HCT116 (cell line): ENCODE data around the gene PRR35. TPM values are rescaled to one million over a fixed set of nuclear protein-coding genes. Genes with fewer than 3 reads are reported as not detected.
A peak's percentile ranks its signal among the peaks of the same experiment; 100 is the strongest.

ENCODE experiments used
- ATAC-seq: fragments of 200-7000 bp; cut with Tn5 transposase; 2 replicates; pipeline ENCODE4 v1.9.1; 2020; ENCODE audit warnings: mild to moderate bottlenecking, moderate library complexity
- BruUV-seq: library from RNA; stranded (reverse); fragments of 400-500 nt; replicated peaks from 2 replicates; lab custom pipeline; 2021; lab: Mats Ljungman, UMichigan
- CTCF ChIA-PET: fragments of 300-600 bp; sonication (Branson Sonifier 250); formaldehyde crosslinking; loops from one replicate; lab custom pipeline; 2021; ENCODE audit warnings: antibody characterized with exemption; lab: Charles Lee
- POLR2A ChIA-PET: fragments of 300-600, 350-600 bp; sonication (Branson Sonifier 250); formaldehyde crosslinking; loops from one replicate; lab custom pipeline; 2021; ENCODE audit warnings: antibody characterized with exemption; lab: Charles Lee
- RAD21 ChIA-PET, 2 experiments: fragments of 300-600 bp; sonication (Branson Sonifier 250); formaldehyde crosslinking; loops; one replicate each; lab custom pipeline; 2023; ENCODE audit warnings: low total read pairs in 2 of 2; ENCODE audit not compliant: uncharacterized antibody in 2 of 2, unreplicated experiment in 2 of 2, low non-redundant PET in 1 of 2; lab: Charles Lee
- DNase-seq: peaks from one replicate; pipeline ENCODE4 v3.0.0-alpha.2; 2010; ENCODE audit warnings: low read depth, low spot score
- H2AFZ ChIP-seq: fragments of 200-600 bp; shearing (Covaris generic), sonication (generic); 2 replicates; pipeline ENCODE4 v1.6.1; 2017; ENCODE audit warnings: low read depth, mixed run types, mixed read lengths, antibody characterized with exemption, low read length; ENCODE audit not compliant: poor library complexity, severe bottlenecking
- H3K27ac ChIP-seq: 2 replicates; pipeline ENCODE4 v1.5.1; 2012; ENCODE audit warnings: low read depth, low read length
- H3K27me3 ChIP-seq: fragments of 200-600 bp; sonication (generic); 2 replicates; pipeline ENCODE4 v1.6.1; 2016; ENCODE audit warnings: mixed run types, low read length, mixed read lengths; ENCODE audit not compliant: insufficient read depth
- H3K36me3 ChIP-seq, 2 experiments: fragments of 200-500 bp in 1 of 2; fragments of 200-600 bp in 1 of 2; sonication (Bioruptor generic) in 1 of 2; sonication (generic) in 1 of 2; 2 replicates each; pipeline versions ENCODE4 v1.5.1 to v1.6.1; 2014 to 2016; ENCODE audit warnings: low read length in 2 of 2, inconsistent platforms in 1 of 2, mixed read lengths in 1 of 2, mixed run types in 1 of 2; ENCODE audit not compliant: insufficient read depth in 2 of 2, control insufficient read depth in 1 of 2
- H3K4me1 ChIP-seq, 2 experiments: fragments of 200-600 bp in 1 of 2; sonication (generic) in 1 of 2; 2 replicates each; pipeline versions ENCODE4 v1.5.1 to v1.6.1; 2012 to 2017; ENCODE audit warnings: low read length in 2 of 2, inconsistent platforms in 1 of 2, mild to moderate bottlenecking in 1 of 2, mixed read lengths in 1 of 2, mixed run types in 1 of 2, moderate library complexity in 1 of 2; ENCODE audit not compliant: insufficient read depth in 2 of 2, control insufficient read depth in 1 of 2
- H3K4me2 ChIP-seq: fragments of 200-600 bp; sonication (generic); 2 replicates; pipeline ENCODE4 v1.6.1; 2017; ENCODE audit warnings: mixed run types, low read length, mixed read lengths
- H3K4me3 ChIP-seq, 2 experiments: fragments of 200-600 bp in 1 of 2; sonication (generic) in 1 of 2; replicated peaks in 1 of 2; 2 replicates each; pipeline ENCODE4 v1.5.1; 2011 to 2016; ENCODE audit warnings: low read length in 2 of 2, control low read depth in 1 of 2, low read depth in 1 of 2, mild to moderate bottlenecking in 1 of 2, mixed read lengths in 1 of 2, mixed run types in 1 of 2
- H3K79me2 ChIP-seq: fragments of 200-600 bp; sonication (generic); 2 replicates; pipeline ENCODE4 v1.6.1; 2017; ENCODE audit warnings: mild to moderate bottlenecking, mixed run types, low read length, moderate library complexity, mixed read lengths; ENCODE audit not compliant: insufficient read depth
- H3K9ac ChIP-seq: fragments of 200-600 bp; sonication (generic); 2 replicates; pipeline ENCODE4 v1.6.1; 2016; ENCODE audit warnings: low read length, mixed read lengths
- H3K9me2 ChIP-seq: fragments of 200-600 bp; sonication (generic), shearing (Covaris generic); 2 replicates; pipeline ENCODE4 v1.6.1; 2017; ENCODE audit warnings: mixed run types, mild to moderate bottlenecking, moderate library complexity; ENCODE audit not compliant: insufficient read depth
- H3K9me3 ChIP-seq, 2 experiments: fragments of 200-500 bp in 1 of 2; fragments of 200-600 bp in 1 of 2; sonication (Bioruptor generic) in 1 of 2; sonication (generic) in 1 of 2; 2 replicates each; pipeline ENCODE4 v1.6.1; 2014 to 2017; ENCODE audit warnings: low read length in 2 of 2, mixed read lengths in 2 of 2, inconsistent platforms in 1 of 2, low read depth in 1 of 2, mild to moderate bottlenecking in 1 of 2, mixed run types in 1 of 2, moderate library complexity in 1 of 2; ENCODE audit not compliant: control insufficient read depth in 1 of 2, insufficient read depth in 1 of 2
- H4K20me1 ChIP-seq: fragments of 200-600 bp; sonication (generic), shearing (Covaris generic); 2 replicates; pipeline ENCODE4 v1.6.1; 2017; ENCODE audit warnings: mixed run types, mild to moderate bottlenecking, moderate library complexity; ENCODE audit not compliant: insufficient read depth
- EGR1 ChIP-seq: IDR thresholded peaks from 2 replicates; pipeline ENCODE4 v1.6.1; 2012; ENCODE audit warnings: low read depth
- EZH2 ChIP-seq: fragments of 200-600 bp; sonication (generic); IDR thresholded peaks from 2 replicates; pipeline ENCODE4 v1.6.1; 2017; ENCODE audit warnings: antibody characterized with exemption, mixed run types
- FOSL1 ChIP-seq: IDR thresholded peaks from 2 replicates; pipeline ENCODE4 v1.6.1; 2012; ENCODE audit warnings: low read depth
- JUND ChIP-seq: IDR thresholded peaks from 2 replicates; pipeline ENCODE4 v1.6.1; 2012
- RAD21 ChIP-seq: IDR thresholded peaks from 2 replicates; pipeline ENCODE4 v1.6.1; 2012; ENCODE audit warnings: low read depth, mild to moderate bottlenecking
- TCF7L2 ChIP-seq: IDR thresholded peaks from 2 replicates; pipeline ENCODE4 v1.7.0; 2011; ENCODE audit warnings: borderline replicate concordance, inconsistent platforms; ENCODE audit not compliant: insufficient read depth, insufficient read length; ENCODE audit errors: extremely low read depth
- ZFX ChIP-seq: fragments of 450-650 bp; IDR thresholded peaks from 2 replicates; pipeline ENCODE4 v1.6.1; 2017
- ZNF274 ChIP-seq: fragments of 200-500 bp; sonication (Bioruptor generic); IDR thresholded peaks from 2 replicates; pipeline ENCODE4 v1.6.1; 2014; ENCODE audit warnings: mild to moderate bottlenecking, low read depth, low read length, inconsistent platforms
- intact Hi-C: fragments of 100-400 bp; cut with micrococcal nuclease; formaldehyde crosslinking; loops from 2 replicates; pipeline ENCODE4 v1.10.0; 2022
- total RNA-seq: library from RNA; stranded (reverse); gene quantifications from one replicate; pipeline ENCODE4 v1.2.1, GENCODE V29; 2021; ENCODE audit not compliant: unreplicated experiment
- TF ChIP-seq, protein P1 (sequence below), 3 experiments: fragments of 200-600 bp in 1 of 3; sonication (generic) in 1 of 3; IDR thresholded peaks in 2 of 3; conservative IDR thresholded peaks in 1 of 3; 2 replicates each; pipeline ENCODE4 v1.5.1; 2012 to 2017; ENCODE audit warnings: low read depth in 2 of 3, low read length in 2 of 3, antibody characterized with exemption in 1 of 3, borderline replicate concordance in 1 of 3, control low read depth in 1 of 3, mild to moderate bottlenecking in 1 of 3, mixed read lengths in 1 of 3, mixed run types in 1 of 3, moderate library complexity in 1 of 3; ENCODE audit not compliant: insufficient read depth in 1 of 3
- TF ChIP-seq, protein P2 (sequence below): IDR thresholded peaks from 2 replicates; pipeline ENCODE4 v1.6.1; 2011; ENCODE audit warnings: mild to moderate bottlenecking, low read length, moderate library complexity; ENCODE audit not compliant: insufficient replicate concordance; ENCODE audit errors: extremely low read depth
- TF ChIP-seq, protein P3 (sequence below): IDR thresholded peaks from 2 replicates; pipeline ENCODE4 v1.6.1; 2012

PRR35 gene
- total RNA-seq, 1 experiment from 2014 or later: not detected

DNA sequence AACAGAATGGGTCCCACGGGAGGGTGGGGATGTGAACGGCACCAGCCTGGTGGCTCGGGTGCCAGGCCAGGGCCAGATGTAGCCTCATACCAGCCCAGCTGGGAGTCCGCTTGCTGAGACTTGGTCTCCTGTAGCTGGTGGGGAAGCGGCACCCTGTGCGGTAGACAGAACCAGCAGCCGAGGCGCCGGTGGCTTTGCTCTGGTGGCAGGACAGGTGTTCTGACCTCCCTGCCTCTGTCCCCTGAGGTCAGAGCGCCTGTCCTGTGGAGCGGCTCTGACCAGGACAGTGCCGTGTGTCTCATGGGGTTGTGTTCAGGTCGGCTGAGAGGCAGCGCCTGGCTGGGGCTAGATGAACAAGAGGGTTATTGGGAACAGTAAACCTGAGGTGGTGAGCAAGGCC is 49.8 kb downstream of the PRR35 start:
- Histone ChIP-seq H3K4me3 (no peak overlapping the region), H3K27ac (no peak overlapping the region), H3K9me3 (no peaks in the 10 kb centered on the region), H3K36me3 (no peaks in the 10 kb centered on the region), H2AFZ (no peak overlapping the region), H3K4me1 (no peaks in the 10 kb centered on the region), H4K20me1 (no peaks in the 10 kb centered on the region), H3K9me2 (no peaks in the 10 kb centered on the region), H3K27me3 (no peaks in the 10 kb centered on the region), H3K9ac (no peak overlapping the region), H3K4me2 (no peak overlapping the region), H3K79me2 (peaks cover 4% of the 10 kb centered on the region; the same call in 1 of the 2 replicates)
- ChIA-PET RAD21 (no interaction called here), CTCF (no interaction called here), POLR2A (no interaction called here)
- intact Hi-C loops: no loop called here
- no peak for TF ChIP-seq EGR1
- no peak for TF ChIP-seq ZNF274
- ATAC-seq (no peak), DNase-seq (no peak)
- no TSS peak for BruUV-seq

DNA sequence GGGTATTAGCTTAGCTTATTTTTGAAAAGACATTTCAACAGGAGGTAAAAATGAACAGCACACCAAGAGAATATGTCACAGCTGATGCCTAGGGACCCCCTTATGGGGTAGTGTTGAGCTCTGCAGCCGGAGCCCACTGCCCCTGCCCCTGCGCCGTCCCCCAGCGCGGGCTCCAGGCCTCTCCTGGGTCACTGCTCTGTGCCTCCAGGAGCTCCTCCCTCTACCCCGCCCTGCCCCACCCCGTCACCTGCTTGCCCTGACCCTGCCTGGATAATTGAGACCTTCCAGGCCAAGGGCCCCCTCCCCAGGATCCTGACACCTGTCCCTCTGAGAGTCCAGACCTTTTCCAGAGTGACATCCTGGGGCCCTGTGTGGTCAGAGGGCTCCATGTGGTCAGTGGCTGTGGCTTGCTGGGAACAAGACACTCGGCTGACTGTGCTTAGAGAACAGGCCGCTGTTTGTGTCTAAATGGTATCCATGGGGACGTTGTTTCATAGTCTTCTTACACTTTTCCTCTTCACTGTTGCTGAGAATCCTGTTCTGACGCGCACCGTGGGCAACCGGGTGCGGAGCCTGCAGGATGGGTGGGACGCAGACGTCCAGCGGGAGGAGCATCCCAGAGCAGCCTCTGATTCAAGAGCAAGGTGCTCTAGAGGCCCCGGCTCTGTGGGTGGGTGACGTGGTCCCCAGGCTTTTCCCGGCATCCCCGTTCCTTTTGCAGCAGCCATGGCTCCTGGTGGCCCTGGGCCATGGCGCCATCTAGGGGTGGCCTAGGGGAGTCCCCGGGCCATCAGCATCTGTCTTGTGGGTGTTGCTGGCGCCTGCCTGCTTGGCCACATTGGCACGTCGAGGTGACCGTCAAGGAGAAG is 50.6 kb downstream of the PRR35 start:
- Histone ChIP-seq H4K20me1 (no peaks in the 10 kb centered on the region), H3K9me2 (no peaks in the 10 kb centered on the region), H3K27me3 (no peaks in the 10 kb centered on the region), H3K4me2 (no peak overlapping the region), H3K4me3 (no peak overlapping the region), H2AFZ (no peak overlapping the region), H3K27ac (no peak overlapping the region), H3K79me2 (peaks cover 6% of the 10 kb centered on the region; the same call in 1 of the 2 replicates), H3K4me1 (no peaks in the 10 kb centered on the region), H3K9ac (no peak overlapping the region), H3K36me3 (no peaks in the 10 kb centered on the region), H3K9me3 (no peaks in the 10 kb centered on the region)
- BruUV-seq: no TSS peak
- peak; percentile 46 for TF ChIP-seq RAD21
- TF ChIP-seq ZFX: no peak
- no peak for TF ChIP-seq EZH2
- TF ChIP-seq, protein P1, sequence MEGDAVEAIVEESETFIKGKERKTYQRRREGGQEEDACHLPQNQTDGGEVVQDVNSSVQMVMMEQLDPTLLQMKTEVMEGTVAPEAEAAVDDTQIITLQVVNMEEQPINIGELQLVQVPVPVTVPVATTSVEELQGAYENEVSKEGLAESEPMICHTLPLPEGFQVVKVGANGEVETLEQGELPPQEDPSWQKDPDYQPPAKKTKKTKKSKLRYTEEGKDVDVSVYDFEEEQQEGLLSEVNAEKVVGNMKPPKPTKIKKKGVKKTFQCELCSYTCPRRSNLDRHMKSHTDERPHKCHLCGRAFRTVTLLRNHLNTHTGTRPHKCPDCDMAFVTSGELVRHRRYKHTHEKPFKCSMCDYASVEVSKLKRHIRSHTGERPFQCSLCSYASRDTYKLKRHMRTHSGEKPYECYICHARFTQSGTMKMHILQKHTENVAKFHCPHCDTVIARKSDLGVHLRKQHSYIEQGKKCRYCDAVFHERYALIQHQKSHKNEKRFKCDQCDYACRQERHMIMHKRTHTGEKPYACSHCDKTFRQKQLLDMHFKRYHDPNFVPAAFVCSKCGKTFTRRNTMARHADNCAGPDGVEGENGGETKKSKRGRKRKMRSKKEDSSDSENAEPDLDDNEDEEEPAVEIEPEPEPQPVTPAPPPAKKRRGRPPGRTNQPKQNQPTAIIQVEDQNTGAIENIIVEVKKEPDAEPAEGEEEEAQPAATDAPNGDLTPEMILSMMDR (IDR thresholded peaks at IDR 0.05 in 2 of 3, conservative IDR thresholded peaks at IDR 0.05 in 1 of 3; ENCODE audit: borderline replicate concordance in 1 of 3, insufficient read depth in 1 of 3, low read depth in 2 of 3, low read length in 2 of 3): peak; percentile 14 to 65 (median 50); a peak in 5 of 6 replicates
- no peak for TF ChIP-seq JUND
- TF ChIP-seq TCF7L2: no peak
- TF ChIP-seq, protein P2, sequence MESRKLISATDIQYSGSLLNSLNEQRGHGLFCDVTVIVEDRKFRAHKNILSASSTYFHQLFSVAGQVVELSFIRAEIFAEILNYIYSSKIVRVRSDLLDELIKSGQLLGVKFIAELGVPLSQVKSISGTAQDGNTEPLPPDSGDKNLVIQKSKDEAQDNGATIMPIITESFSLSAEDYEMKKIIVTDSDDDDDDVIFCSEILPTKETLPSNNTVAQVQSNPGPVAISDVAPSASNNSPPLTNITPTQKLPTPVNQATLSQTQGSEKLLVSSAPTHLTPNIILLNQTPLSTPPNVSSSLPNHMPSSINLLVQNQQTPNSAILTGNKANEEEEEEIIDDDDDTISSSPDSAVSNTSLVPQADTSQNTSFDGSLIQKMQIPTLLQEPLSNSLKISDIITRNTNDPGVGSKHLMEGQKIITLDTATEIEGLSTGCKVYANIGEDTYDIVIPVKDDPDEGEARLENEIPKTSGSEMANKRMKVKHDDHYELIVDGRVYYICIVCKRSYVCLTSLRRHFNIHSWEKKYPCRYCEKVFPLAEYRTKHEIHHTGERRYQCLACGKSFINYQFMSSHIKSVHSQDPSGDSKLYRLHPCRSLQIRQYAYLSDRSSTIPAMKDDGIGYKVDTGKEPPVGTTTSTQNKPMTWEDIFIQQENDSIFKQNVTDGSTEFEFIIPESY: no peak
- TF ChIP-seq, protein P3, sequence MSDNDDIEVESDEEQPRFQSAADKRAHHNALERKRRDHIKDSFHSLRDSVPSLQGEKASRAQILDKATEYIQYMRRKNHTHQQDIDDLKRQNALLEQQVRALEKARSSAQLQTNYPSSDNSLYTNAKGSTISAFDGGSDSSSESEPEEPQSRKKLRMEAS: no peak
- no peak for TF ChIP-seq FOSL1
- CTCF ChIA-PET: no interaction called here
- intact Hi-C loops: no loop called here
- DNase-seq: no peak
- peak; percentile 81 for ATAC-seq
- RAD21 ChIA-PET: no interaction called here
- POLR2A ChIA-PET: no interaction called here
